Ishikawa (cell line): ENCODE data around the gene TMEM184C.

Experiments used
- CEBPB ChIP-seq: IDR thresholded peaks from 2 replicates; pipeline ENCODE4 v1.6.1; 2012
- CREB1 ChIP-seq: IDR thresholded peaks from 2 replicates; pipeline ENCODE4 v1.6.1; 2012; ENCODE audit warnings: low read depth
- EGR1 ChIP-seq: IDR thresholded peaks from 2 replicates; pipeline ENCODE4 v1.6.1; 2012
- EP300 ChIP-seq: IDR thresholded peaks from 2 replicates; pipeline ENCODE4 v1.6.1; 2012; ENCODE audit warnings: borderline replicate concordance
- FOXM1 ChIP-seq: IDR thresholded peaks from 2 replicates; pipeline ENCODE4 v1.6.1; 2012; ENCODE audit warnings: low read depth, borderline replicate concordance
- MAX ChIP-seq: IDR thresholded peaks from 2 replicates; pipeline ENCODE4 v1.6.1; 2012
- NFIC ChIP-seq: IDR thresholded peaks from 2 replicates; pipeline ENCODE4 v1.6.1; 2012
- RAD21 ChIP-seq: IDR thresholded peaks from 2 replicates; pipeline ENCODE4 v1.6.1; 2012; ENCODE audit warnings: low read depth
- REST ChIP-seq: IDR thresholded peaks from 2 replicates; pipeline ENCODE4 v1.6.1; 2012; ENCODE audit warnings: low read depth, mild to moderate bottlenecking
- TAF1 ChIP-seq: IDR thresholded peaks from 2 replicates; pipeline ENCODE4 v1.6.1; 2012; ENCODE audit warnings: low read depth, mild to moderate bottlenecking
- TCF12 ChIP-seq: IDR thresholded peaks from 2 replicates; pipeline ENCODE4 v1.6.1; 2012; ENCODE audit warnings: low read depth
- TEAD4 ChIP-seq: IDR thresholded peaks from 2 replicates; pipeline ENCODE4 v1.6.1; 2012
- USF1 ChIP-seq: IDR thresholded peaks from 2 replicates; pipeline ENCODE4 v1.6.1; 2012
- YY1 ChIP-seq: IDR thresholded peaks from 2 replicates; pipeline ENCODE4 v1.6.1; 2012; ENCODE audit warnings: low read depth
- ZBTB7A ChIP-seq: IDR thresholded peaks from 2 replicates; pipeline ENCODE4 v1.6.1; 2012; ENCODE audit warnings: low read depth

TMEM184C gene

GRCh38 chr4:147616849-147617172 lies 386 bp upstream of the TMEM184C start:
- no peak; the same call in 1 of the 2 replicates for TF ChIP-seq CEBPB

DNA sequence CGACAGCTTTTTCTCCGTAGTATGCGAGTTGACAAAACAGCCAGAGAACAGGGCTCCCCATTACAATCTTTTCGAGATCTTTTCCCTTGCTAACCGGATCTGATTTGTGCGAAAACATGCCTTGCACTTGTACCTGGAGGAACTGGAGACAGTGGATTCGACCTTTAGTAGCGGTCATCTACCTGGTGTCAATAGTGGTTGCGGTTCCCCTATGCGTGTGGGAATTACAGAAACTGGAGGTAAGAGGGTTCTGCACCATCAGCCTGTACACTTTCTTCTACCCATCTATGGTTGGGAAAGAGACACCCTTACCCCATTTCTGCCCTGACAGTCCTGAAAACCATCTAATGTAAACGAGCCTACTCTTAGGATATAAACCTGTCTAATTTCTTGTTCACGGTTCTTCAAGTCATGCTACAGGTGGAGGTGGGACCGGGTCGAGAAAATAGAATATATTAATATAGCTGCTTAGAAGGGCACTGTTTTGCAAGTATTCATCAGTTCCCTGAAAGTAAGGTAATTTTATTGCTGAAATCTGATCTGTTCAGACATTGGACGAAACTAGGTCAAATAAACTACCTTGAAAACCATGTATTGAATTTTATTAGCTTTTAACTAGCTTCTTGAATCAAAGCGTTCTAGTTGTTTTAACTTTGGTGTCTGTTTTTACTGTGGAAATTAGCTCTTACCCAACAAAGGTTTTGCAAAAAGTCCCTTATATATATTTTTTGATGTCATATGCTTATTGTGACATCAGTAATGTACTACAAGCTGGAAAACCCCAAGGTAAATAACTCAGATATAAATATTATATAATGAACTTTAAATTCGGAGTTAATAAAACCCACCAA lies 869 bp downstream of the TMEM184C start:
- TF ChIP-seq EP300: no peak
- TF ChIP-seq FOXM1: no peak
- TF ChIP-seq YY1: no peak
- TF ChIP-seq RAD21: no peak
- no peak for TF ChIP-seq TEAD4
- no peak for TF ChIP-seq TAF1
- no peak for TF ChIP-seq ZBTB7A
- no peak for TF ChIP-seq CEBPB
- TF ChIP-seq CREB1: no peak
- no peak for TF ChIP-seq REST
- no peak for TF ChIP-seq NFIC
- no peak for TF ChIP-seq MAX

- TF ChIP-seq CEBPB (no peak), CREB1 (no peak), USF1 (no peak), EP300 (no peak), TEAD4 (no peak), YY1 (no peak), ZBTB7A (no peak), FOXM1 (no peak), RAD21 (no peak), TAF1 (no peak), NFIC (no peak)
Measured at GRCh38 chr4:147620315-147620714, 3.1 kb downstream of the TMEM184C start.

DNA sequence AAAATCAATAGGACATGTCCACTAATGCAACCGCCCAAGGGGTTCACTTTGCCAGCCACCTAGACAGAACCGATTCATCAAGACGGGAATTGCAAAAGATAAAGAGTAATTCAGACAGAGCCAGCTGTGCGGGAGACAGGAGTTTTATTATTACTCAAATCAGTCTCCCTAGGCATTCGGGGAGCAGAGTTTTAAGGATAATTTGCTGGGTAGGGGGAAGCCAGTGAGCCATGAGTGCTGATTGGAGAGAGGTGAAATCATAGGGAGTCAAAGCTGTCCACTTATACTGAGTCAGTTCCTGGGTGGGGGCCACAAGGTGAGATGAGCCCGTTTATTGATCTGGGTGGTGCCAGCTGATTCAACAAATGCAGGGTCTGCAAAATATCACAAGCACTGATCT lies 8.5 kb downstream of the TMEM184C start:
- TF ChIP-seq TEAD4 (no peak), ZBTB7A (no peak), TAF1 (no peak), YY1 (no peak)

DNA sequence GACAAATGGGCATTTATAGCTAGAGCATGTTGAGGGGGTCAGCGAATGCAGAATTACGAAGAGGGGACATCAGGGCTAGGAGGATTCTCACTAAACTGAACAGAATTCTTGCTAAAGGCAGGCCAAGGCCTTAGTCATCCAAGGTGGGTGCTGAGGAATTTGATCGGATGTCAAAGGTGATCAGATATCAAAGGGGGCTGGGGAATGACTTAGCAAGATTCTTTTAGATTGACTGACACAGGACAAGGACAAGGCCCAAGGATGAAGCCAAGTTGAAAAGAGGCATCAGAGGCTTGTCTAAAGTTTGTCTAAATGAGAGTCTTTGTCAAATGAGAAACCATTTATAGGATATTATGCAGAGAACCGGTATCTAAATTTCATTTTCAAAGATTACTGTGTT lies 9.7 kb downstream of the TMEM184C start:
- TF ChIP-seq ZBTB7A (no peak), RAD21 (no peak), USF1 (no peak)

DNA sequence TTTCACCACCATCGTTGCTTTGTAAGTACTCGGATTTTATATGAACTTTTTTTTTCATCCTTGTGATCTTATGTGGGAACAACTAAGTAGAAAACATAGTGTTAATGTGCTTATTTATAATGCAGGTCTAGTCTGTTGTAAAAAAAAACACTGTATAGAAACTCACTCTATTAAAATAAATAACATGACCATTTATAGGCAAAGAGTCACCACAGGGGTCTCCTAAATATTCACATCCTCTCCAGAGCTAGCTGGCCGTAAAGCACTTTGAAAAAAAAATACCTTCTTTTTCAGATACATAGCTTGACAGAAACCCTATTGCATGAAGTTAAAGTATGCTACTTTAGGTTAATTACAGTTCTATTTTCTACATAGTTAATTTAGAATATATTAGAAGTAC lies 11.2 kb downstream of the TMEM184C start:
- no peak for TF ChIP-seq TCF12
- no peak for TF ChIP-seq EP300
- TF ChIP-seq ZBTB7A: no peak
- TF ChIP-seq YY1: no peak
- no peak for TF ChIP-seq FOXM1
- TF ChIP-seq NFIC: no peak
- TF ChIP-seq MAX: no peak
- TF ChIP-seq EGR1: no peak

DNA sequence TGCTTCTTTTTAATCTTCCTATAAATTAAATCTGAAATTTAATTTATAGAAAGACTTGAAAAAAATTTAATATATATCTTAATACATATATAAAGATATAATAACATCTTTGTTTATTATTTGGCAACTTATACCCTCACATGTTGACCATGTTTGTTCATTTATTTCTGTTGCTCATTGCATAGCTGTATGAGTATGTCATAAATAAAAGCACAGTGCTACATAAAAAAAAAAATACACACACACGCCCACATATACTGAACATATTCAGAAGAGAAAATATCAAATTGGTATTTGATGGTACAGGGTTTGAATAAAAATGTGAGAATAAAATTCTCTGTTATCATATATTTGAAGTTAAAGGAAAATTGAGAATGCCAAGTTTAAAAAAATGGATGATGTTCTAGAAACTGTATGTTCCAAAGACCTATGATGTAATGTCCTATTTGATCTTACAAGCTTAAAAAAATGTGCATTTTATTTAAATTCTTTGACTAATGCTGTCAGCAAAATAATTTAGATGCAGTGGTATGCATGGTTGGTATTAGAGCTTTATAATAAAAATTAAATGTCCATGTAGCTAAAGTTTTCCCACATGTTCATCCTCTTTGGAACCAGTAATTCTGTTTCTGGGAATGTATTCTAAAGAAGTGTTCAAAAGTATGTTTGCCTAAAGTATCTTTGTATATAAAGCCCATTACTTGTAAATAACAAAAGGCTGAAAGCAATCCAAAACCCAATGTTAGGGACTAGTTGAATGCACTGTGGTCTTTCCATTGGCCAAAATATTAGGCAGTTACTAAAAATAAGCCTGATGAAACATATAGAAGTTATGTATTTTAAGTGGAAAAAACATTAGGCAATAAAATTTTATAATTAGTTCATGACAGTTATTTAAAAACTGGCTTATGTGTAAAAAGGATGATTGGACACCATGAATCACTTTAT lies 12.9 kb downstream of the TMEM184C start:
- TF ChIP-seq NFIC: no peak

DNA sequence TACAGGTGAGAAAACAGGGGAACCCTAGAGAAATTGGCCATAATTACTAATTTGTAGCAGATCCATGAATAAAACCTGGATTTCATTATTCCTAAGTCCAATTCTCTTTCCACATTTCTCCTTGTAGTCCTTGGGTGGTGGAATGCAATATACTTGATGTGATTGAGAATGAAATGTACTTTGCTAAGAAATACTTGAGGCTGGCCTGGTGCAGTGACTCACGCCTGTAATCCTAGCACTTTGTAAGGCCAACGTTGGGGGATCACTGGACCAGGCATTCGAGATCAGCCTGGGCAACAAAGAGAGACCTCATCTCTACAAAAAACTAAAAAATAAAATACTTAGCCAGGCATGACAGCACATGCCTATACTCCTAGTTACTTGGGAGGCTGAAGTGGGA lies 15.9 kb downstream of the TMEM184C start:
- TF ChIP-seq FOXM1 (no peak), RAD21 (no peak), TAF1 (no peak), ZBTB7A (no peak), YY1 (no peak), REST (no peak), CREB1 (no peak), NFIC (no peak)
